ENCODE results near the gene OR10G2.

Gene OR10G2

GRCh38 chr14:21669284-21669683 is 34.5 kb upstream of the OR10G2 start:
- in situ Hi-C loops (cut with HindIII; ENCODE audit: low pct_ligation_motif_present, low sequenced_read_pairs): no loop called here
- no peak for DNase-seq
- H3K27me3 ChIP-seq (replicated peaks): no peaks in the 10 kb centered on the region
- no peak overlapping the region for H3K27ac ChIP-seq
- no peaks in the 10 kb centered on the region for H3K36me3 ChIP-seq (replicated peaks)
- no peak overlapping the region for H3K4me3 ChIP-seq (ENCODE audit: low read depth, low read length)
- no peak for TF ChIP-seq CTCF (IDR thresholded peaks at IDR 0.05; ENCODE audit: low read depth, low read length, missing control alignments)

GRCh38 chr14:21668377-21668776 is 33.6 kb upstream of the OR10G2 start:
- Histone ChIP-seq H3K27ac (peak overlapping the region; percentile 26), H3K27me3 (replicated peaks) (no peaks in the 10 kb centered on the region), H3K4me3 (ENCODE audit: low read depth, low read length) (no peak overlapping the region), H3K36me3 (replicated peaks) (no peaks in the 10 kb centered on the region)
- no peak for TF ChIP-seq CTCF (IDR thresholded peaks at IDR 0.05; ENCODE audit: low read depth, low read length, missing control alignments)
- in situ Hi-C loops (cut with HindIII; ENCODE audit: low pct_ligation_motif_present, low sequenced_read_pairs): no loop called here
- peak; percentile 76 for DNase-seq

GRCh38 chr14:21656980-21657379 is 22.2 kb upstream of the OR10G2 start:
- TF ChIP-seq CTCF (IDR thresholded peaks at IDR 0.05; ENCODE audit: low read depth, low read length, missing control alignments): no peak
- H3K27ac ChIP-seq: no peak overlapping the region
- H3K36me3 ChIP-seq (replicated peaks): no peaks in the 10 kb centered on the region
- H3K4me3 ChIP-seq (ENCODE audit: low read depth, low read length): no peak overlapping the region
- in situ Hi-C loops (cut with HindIII; ENCODE audit: low pct_ligation_motif_present, low sequenced_read_pairs): no loop called here
- no peaks in the 10 kb centered on the region for H3K27me3 ChIP-seq (replicated peaks)
- DNase-seq: no peak

GRCh38 chr14:21654215-21654614 is 19.5 kb upstream of the OR10G2 start:
- no peak for DNase-seq
- in situ Hi-C loops (cut with HindIII; ENCODE audit: low pct_ligation_motif_present, low sequenced_read_pairs): no loop called here
- no peak overlapping the region for H3K4me3 ChIP-seq (ENCODE audit: low read depth, low read length)
- no peaks in the 10 kb centered on the region for H3K27me3 ChIP-seq (replicated peaks)
- no peak for TF ChIP-seq CTCF (IDR thresholded peaks at IDR 0.05; ENCODE audit: low read depth, low read length, missing control alignments)
- H3K36me3 ChIP-seq (replicated peaks): no peaks in the 10 kb centered on the region
- H3K27ac ChIP-seq: no peak overlapping the region

GRCh38 chr14:21653331-21653885 is 18.7 kb upstream of the OR10G2 start, which contains the start of gene OR4E2:
OR4E2 (plus strand) TSS chr14:21653835; CDS start chr14:21665083, 11,248 bp downstream.
- TF ChIP-seq CTCF (IDR thresholded peaks at IDR 0.05; ENCODE audit: low read depth, low read length, missing control alignments): no peak
- no peak within 1 kb of the TSS for H3K4me3 ChIP-seq (ENCODE audit: low read depth, low read length)
- H3K27me3 ChIP-seq (replicated peaks): no peaks in the 10 kb centered on the region
- no peak for DNase-seq
- H3K27ac ChIP-seq: no peak within 1 kb of the TSS
- H3K36me3 ChIP-seq (replicated peaks): no peaks in the 10 kb centered on the region
- in situ Hi-C loops (cut with HindIII; ENCODE audit: low pct_ligation_motif_present, low sequenced_read_pairs): no loop called here

GRCh38 chr14:21652209-21652808 is 17.6 kb upstream of the OR10G2 start:
- Histone ChIP-seq H3K4me3 (ENCODE audit: low read depth, low read length) (no peak overlapping the region), H3K27ac (no peak overlapping the region), H3K27me3 (replicated peaks) (no peaks in the 10 kb centered on the region), H3K36me3 (replicated peaks) (no peaks in the 10 kb centered on the region)
- DNase-seq: no peak
- in situ Hi-C loops (cut with HindIII; ENCODE audit: low pct_ligation_motif_present, low sequenced_read_pairs): no loop called here
- TF ChIP-seq CTCF (IDR thresholded peaks at IDR 0.05; ENCODE audit: low read depth, low read length, missing control alignments): no peak
